GM21737 (cell line): ENCODE results near the gene NOCT.
"Not testable (repeated sequence)": the region's sequence is repeated elsewhere in the genome, so short reads cannot be mapped to it uniquely, and the experiment has no call there.

Experiments
- ATAC-seq: cut with Tn5 transposase; IDR thresholded peaks from one replicate; pipeline ENCODE4 v1.9.1; 2021; ENCODE audit warnings: mild to moderate bottlenecking, moderate library complexity; ENCODE audit not compliant: unreplicated experiment

The NOCT gene

GRCh38 chr4:139044291-139044690 lies 28.7 kb downstream of the NOCT start:
- ATAC-seq = no peak

GRCh38 chr4:139048026-139048425 lies 32.4 kb downstream of the NOCT start:
- no peak for ATAC-seq

GRCh38 chr4:139050446-139050845 lies 34.9 kb downstream of the NOCT start:
- no peak for ATAC-seq

GRCh38 chr4:139053909-139054308 lies 38.3 kb downstream of the NOCT start:
- no peak for ATAC-seq

GRCh38 chr4:139054791-139055505 lies 39.4 kb downstream of the NOCT start:
- no peak for ATAC-seq

- ATAC-seq = not testable (repeated sequence)
Observed at GRCh38 chr4:139059026-139059425, 43.4 kb downstream of the NOCT start.

- no peak for ATAC-seq
Observed at GRCh38 chr4:139060591-139060990, 45.0 kb downstream of the NOCT start.

GRCh38 chr4:139076016-139076744 lies 60.6 kb downstream of the NOCT start:
- ATAC-seq = no peak

- ATAC-seq = no peak
Observed at GRCh38 chr4:139077567-139078355, 62.2 kb downstream of the NOCT start.

- no peak for ATAC-seq
Observed at GRCh38 chr4:139078926-139079325, 63.3 kb downstream of the NOCT start.

GRCh38 chr4:139082750-139083606 lies 67.4 kb downstream of the NOCT start:
- peak; percentile 89 for ATAC-seq

GRCh38 chr4:139083607-139083955 lies 68.0 kb downstream of the NOCT start:
- peak; percentile 27 for ATAC-seq

GRCh38 chr4:139083956-139084803 lies 68.6 kb downstream of the NOCT start:
- ATAC-seq = peak; percentile 59

GRCh38 chr4:139084804-139085093 lies 69.2 kb downstream of the NOCT start:
- ATAC-seq = no peak

- no peak for ATAC-seq
Observed at GRCh38 chr4:139085141-139085540, 69.6 kb downstream of the NOCT start.

GRCh38 chr4:139092271-139092670 lies 76.7 kb downstream of the NOCT start:
- no peak for ATAC-seq
